H1 (cell line): Measurements from ENCODE around the gene ZBTB22. TPM values are rescaled to one million over a fixed set of nuclear protein-coding genes. Genes with fewer than 3 reads are reported as not detected.

ENCODE experiments used
- CTCF ChIA-PET: fragments of 300-600 bp; sonication (Branson Sonifier 250); formaldehyde crosslinking; loops from one replicate; lab custom pipeline; 2021; ENCODE audit not compliant: partially characterized antibody; lab: Charles Lee
- POLR2A ChIA-PET: fragments of 300-600 bp; sonication (Branson Sonifier 250); formaldehyde crosslinking; loops from one replicate; lab custom pipeline; 2021; ENCODE audit warnings: inconsistent platforms; ENCODE audit not compliant: partially characterized antibody; lab: Charles Lee
- DNase-seq, 2 experiments: peaks; one replicate each; pipeline versions ENCODE4 v3.0.0 to v3.0.0-alpha.2; 2010 to 2022; ENCODE audit warnings: low spot score in 2 of 2, low read depth in 1 of 2, mixed read lengths in 1 of 2
- FAIRE-seq: peaks from 2 replicates; lab custom pipeline; 2011; peaks lifted over from hg19 to GRCh38; lab: Jason Lieb, UNC
- H2AFZ ChIP-seq: 2 replicates; pipeline ENCODE4 v1.8.1; 2012; ENCODE audit warnings: low read length, inconsistent platforms
- H2AK5ac ChIP-seq: 2 replicates; pipeline ENCODE4 v1.6.1; 2013; ENCODE audit warnings: low read depth, low read length
- H2BK120ac ChIP-seq: replicated peaks from 2 replicates; pipeline ENCODE3; 2013; ENCODE audit warnings: low read depth, low read length, inconsistent platforms
- H2BK12ac ChIP-seq: 2 replicates; pipeline ENCODE4 v1.6.1; 2013; ENCODE audit warnings: low read depth, low read length
- H2BK15ac ChIP-seq: 2 replicates; pipeline ENCODE4 v1.6.1; 2013; ENCODE audit warnings: low read length
- H2BK20ac ChIP-seq: 2 replicates; pipeline ENCODE4 v1.6.1; 2013; ENCODE audit warnings: low read length
- H2BK5ac ChIP-seq: 2 replicates; pipeline ENCODE4 v1.6.1; 2013; ENCODE audit warnings: low read depth, low read length
- H3K14ac ChIP-seq: 2 replicates; pipeline ENCODE4 v1.6.1; 2013; ENCODE audit warnings: inconsistent platforms; ENCODE audit not compliant: insufficient read length
- H3K18ac ChIP-seq: 2 replicates; pipeline ENCODE4 v1.6.1; 2013; ENCODE audit warnings: low read length; ENCODE audit errors: extremely low read depth
- H3K23ac ChIP-seq: 2 replicates; pipeline ENCODE4 v1.6.1; 2013; ENCODE audit warnings: inconsistent platforms; ENCODE audit not compliant: insufficient read length
- H3K23me2 ChIP-seq: 2 replicates; pipeline ENCODE4 v1.6.1; 2013; ENCODE audit warnings: low read depth, low read length
- H3K27ac ChIP-seq: 2 replicates; pipeline ENCODE4 v1.6.1; 2011; ENCODE audit warnings: low read depth, low read length, inconsistent platforms
- H3K27me3 ChIP-seq, 4 experiments: replicated peaks in 1 of 4; 1 replicate in 1 of 4; 2 replicates in 3 of 4; pipeline versions ENCODE4 v1.6.1 to v1.8.1; 2011 to 2013; ENCODE audit warnings: low read length in 3 of 4, mild to moderate bottlenecking in 3 of 4, inconsistent platforms in 2 of 4, mixed read lengths in 2 of 4, moderate library complexity in 1 of 4; ENCODE audit not compliant: control insufficient read depth in 3 of 4, insufficient read depth in 3 of 4; ENCODE audit errors: extremely low read depth in 1 of 4
- H3K36me3 ChIP-seq, 4 experiments: 2 replicates each; pipeline versions ENCODE4 v1.6.1 to v1.8.1; 2011 to 2013; ENCODE audit warnings: mild to moderate bottlenecking in 4 of 4, low read length in 3 of 4, moderate library complexity in 2 of 4, control low read depth in 1 of 4, inconsistent platforms in 1 of 4; ENCODE audit not compliant: insufficient read depth in 4 of 4, control insufficient read depth in 2 of 4
- H3K4ac ChIP-seq: replicated peaks from 2 replicates; pipeline ENCODE3; 2013; ENCODE audit warnings: low read length, low read depth, mixed read lengths, inconsistent platforms; ENCODE audit not compliant: insufficient read length
- H3K4me1 ChIP-seq, 4 experiments: replicated peaks in 1 of 4; 1 replicate in 1 of 4; 2 replicates in 3 of 4; pipeline versions ENCODE4 v1.6.1 to v1.8.1; 2011 to 2013; ENCODE audit warnings: low read length in 3 of 4, inconsistent platforms in 2 of 4, mixed read lengths in 1 of 4; ENCODE audit not compliant: insufficient read depth in 4 of 4, control insufficient read depth in 3 of 4
- H3K4me2 ChIP-seq, 2 experiments: 2 replicates each; pipeline versions ENCODE4 v1.6.1 to v1.8.1; 2011 to 2013; ENCODE audit warnings: low read depth in 2 of 2, low read length in 2 of 2, control low read depth in 1 of 2, inconsistent platforms in 1 of 2, mild to moderate bottlenecking in 1 of 2; ENCODE audit not compliant: insufficient read depth in 1 of 2
- H3K4me3 ChIP-seq, 4 experiments: fragments of 200-600, 300-600 bp in 1 of 4; sonication (generic), shearing (Covaris generic), sonication (Bioruptor Twin) in 1 of 4; 2 replicates each; pipeline versions ENCODE4 v1.5.1 to v1.8.1; 2011 to 2016; ENCODE audit warnings: low read length in 4 of 4, low read depth in 3 of 4, control low read depth in 2 of 4, inconsistent platforms in 2 of 4, mild to moderate bottlenecking in 2 of 4, mixed read lengths in 1 of 4, moderate library complexity in 1 of 4; ENCODE audit not compliant: insufficient read depth in 2 of 4; ENCODE audit errors: extremely low read depth in 1 of 4
- H3K56ac ChIP-seq: replicated peaks from 2 replicates; pipeline ENCODE3; 2013; ENCODE audit warnings: low read depth, mild to moderate bottlenecking, mixed read lengths, low read length, inconsistent platforms; ENCODE audit not compliant: insufficient read length
- H3K79me1 ChIP-seq: 2 replicates; pipeline ENCODE4 v1.6.1; 2013; ENCODE audit warnings: low read depth, low read length, control low read depth
- H3K79me2 ChIP-seq, 2 experiments: 2 replicates each; pipeline versions ENCODE4 v1.6.1 to v1.8.1; 2012 to 2013; ENCODE audit warnings: low read length in 2 of 2, mild to moderate bottlenecking in 2 of 2, inconsistent platforms in 1 of 2; ENCODE audit not compliant: insufficient read depth in 2 of 2, control insufficient read depth in 1 of 2
- H3K9ac ChIP-seq, 4 experiments: replicated peaks in 1 of 4; 1 replicate in 1 of 4; 2 replicates in 3 of 4; pipeline versions ENCODE4 v1.6.1 to v1.8.1; 2011 to 2013; ENCODE audit warnings: low read depth in 3 of 4, low read length in 3 of 4, control low read depth in 2 of 4, mild to moderate bottlenecking in 2 of 4, moderate library complexity in 2 of 4, inconsistent platforms in 1 of 4; ENCODE audit errors: extremely low read depth in 1 of 4
- H3K9me3 ChIP-seq, 2 experiments: 2 replicates each; pipeline versions ENCODE4 v1.6.1 to v1.8.1; 2012 to 2013; ENCODE audit warnings: mild to moderate bottlenecking in 2 of 2, moderate library complexity in 2 of 2, control low read depth in 1 of 2, inconsistent platforms in 1 of 2, low read depth in 1 of 2, low read length in 1 of 2, mixed read lengths in 1 of 2; ENCODE audit not compliant: insufficient read depth in 2 of 2
- H4K20me1 ChIP-seq, 2 experiments: replicated peaks in 1 of 2; 2 replicates each; pipeline versions ENCODE3 to v1.8.1; 2011 to 2013; ENCODE audit warnings: inconsistent platforms in 2 of 2, low read length in 2 of 2, mild to moderate bottlenecking in 1 of 2; ENCODE audit not compliant: insufficient read depth in 2 of 2, control insufficient read depth in 1 of 2
- H4K5ac ChIP-seq: 2 replicates; pipeline ENCODE4 v1.6.1; 2013; ENCODE audit warnings: low read length, low read depth, mixed read lengths, inconsistent platforms; ENCODE audit not compliant: insufficient read length
- H4K8ac ChIP-seq: 2 replicates; pipeline ENCODE4 v1.8.0; 2013; ENCODE audit warnings: mild to moderate bottlenecking, moderate library complexity, low read length, inconsistent platforms; ENCODE audit not compliant: insufficient read depth; ENCODE audit errors: extremely low read depth
- H4K91ac ChIP-seq: replicated peaks from 2 replicates; pipeline ENCODE3; 2013; ENCODE audit warnings: low read length, mixed read lengths, inconsistent platforms; ENCODE audit not compliant: insufficient read length
- KDM1A ChIP-seq: fragments of 200-600, 300-600 bp; sonication (generic); IDR thresholded peaks from 2 replicates; pipeline ENCODE4 v1.7.1; 2016; ENCODE audit warnings: mild to moderate bottlenecking, low read length, borderline replicate concordance
- RNF2 ChIP-seq: fragments of 200-900, 300-1000 bp; sonication (generic); IDR thresholded peaks from 2 replicates; pipeline ENCODE4 v1.7.1; 2016; ENCODE audit warnings: borderline replicate concordance, low read depth, mild to moderate bottlenecking, antibody characterized with exemption, low read length; ENCODE audit not compliant: poor library complexity, severe bottlenecking; ENCODE audit errors: missing control alignments
- WGBS, 2 experiments: shearing (Covaris generic) in 1 of 2; methylation state at CpG; one replicate each; pipeline versions ENCODE4 v1.1.6 to v1.1.7; 2013 to 2015; ENCODE audit warnings: low lambda C conversion rate in 2 of 2, mixed read lengths in 2 of 2, inconsistent platforms in 1 of 2, low coverage in 1 of 2, missing lambda C conversion rate in 1 of 2; ENCODE audit not compliant: insufficient replicate concordance in 2 of 2, insufficient coverage in 1 of 2, insufficient read length in 1 of 2; ENCODE audit errors: extremely low coverage in 1 of 2, missing lambda C conversion rate in 1 of 2; 5-methylcytosine and 5-hydroxymethylcytosine counted together
- polyA plus RNA-seq, 7 experiments: library from polyadenylated mRNA; depleted of rRNA in 3 of 7; stranded (reverse) in 5 of 7; unstranded in 2 of 7; fragments of >200 nt in 5 of 7; fragments of 200-250 nt in 2 of 7; gene quantifications; 1 replicate in 5 of 7; 2 replicates in 1 of 7; 4 replicates in 1 of 7; pipeline versions ENCODE4 v1.2.1 to v1.2.3, GENCODE V29; 2011 to 2013; ENCODE audit warnings: missing spikeins in 2 of 7, mixed read lengths in 2 of 7
- total RNA-seq: library from RNA; stranded (reverse); fragmentation: NEBNext Ultra II Directional; extraction: Animal tissue kit (Norgen Biotek cat#: 25700); gene quantifications from 2 replicates; pipeline ENCODE4 v1.2.1, GENCODE V29; 2021

ZBTB22 gene
- total and polyA plus RNA-seq, 2 of the 8 experiments (the other 6 are each of a cell fraction or from before 2014, with no cell fraction given): 7.4 to 9.9 TPM

- Histone ChIP-seq H2BK120ac (no peak overlapping the region), H3K27me3 (no peaks in the 10 kb centered on the region), H3K27ac (peak overlapping the region; percentile 79), H2AFZ (no peak overlapping the region), H3K4me3 (peak overlapping the region; percentile 69 to 91 (median 73)), H2BK20ac (no peak overlapping the region), H2BK15ac (0 out of 2 replicates have a peak overlapping the region, but pooled peaks have one; percentile 40), H3K9me3 (no peaks in the 10 kb centered on the region), H3K23me2 (peaks cover 16% of the 10 kb centered on the region), H3K79me2 (peaks cover 0 to 24% of the 10 kb centered on the region in 2 experiments; a peak in 2 of 4 replicates), H3K79me1 (peaks cover 9% of the 10 kb centered on the region; the same call in 1 of the 2 replicates), H3K36me3 (peaks cover 5 to 10% (median 8%) of the 10 kb centered on the region in 4 experiments; a peak in 7 of 8 replicates), H2BK5ac (peak overlapping the region; percentile 69; the same call in 1 of the 2 replicates), H3K14ac (no peak overlapping the region), H3K4me2 (peak overlapping the region; percentile 34 to 98), H3K18ac (peak overlapping the region; percentile 62; the same call in 1 of the 2 replicates), H4K91ac (peak overlapping the region; percentile 36), H3K4me1 (peaks cover 0 to 6% (median 4%) of the 10 kb centered on the region in 4 experiments; a peak in 6 of 7 replicates), H4K8ac (peak overlapping the region; percentile 75; the same call in 1 of the 2 replicates), H3K56ac (peak overlapping the region; percentile 2), H3K23ac (no peak overlapping the region), H3K9ac (peak overlapping the region in 3 of 4 experiments; percentile 54 to 72 (median 59); a peak in 6 of 7 replicates), H4K5ac (peak overlapping the region; percentile 55), H3K4ac (peak overlapping the region; percentile 1), H2AK5ac (0 out of 2 replicates have a peak overlapping the region, but pooled peaks have one; percentile 20), H2BK12ac (peak overlapping the region; percentile 71; the same call in 1 of the 2 replicates), H4K20me1 (peaks cover 0 to 5% of the 10 kb centered on the region in 2 experiments)
- WGBS, 2 experiments: 53% methylated on average over 8 of the region's 12 CpGs; no CpG with 5 or more reads in 1 of the 2 experiments
- no peak for TF ChIP-seq RNF2
- TF ChIP-seq KDM1A: peak; percentile 35; the same call in 1 of the 2 replicates
- ChIA-PET POLR2A (interaction anchor here (0.8 to 16.7 kb wide), 10 partner anchors 8 to 325 kb away, joined by 3 to 337 read pairs (median 12); partner anchors contain the start of genes B3GALT4, PFDN6, RPS18 and TAPBP), CTCF (interaction anchor here (0.6 to 6.2 kb wide), 10 partner anchors 8 to 363 kb away, joined by 3 to 77 read pairs (median 3); partner anchors contain the start of genes B3GALT4, CUTA, PFDN6 and WDR46)
- FAIRE-seq (no peak), DNase-seq (no peak)
Measured at GRCh38 chr6:33296797-33297405, 20.6 kb downstream of the ZBTB22 start.
